NCI-H1105 (cell line): ENCODE results near the gene SRC.
A peak's percentile ranks its signal among the peaks of the same experiment; 100 is the strongest.

ENCODE experiments used
- DNase-seq: peaks from one replicate; lab custom pipeline; 2025; lab: John Stamatoyannopoulos, UW

The SRC gene

GRCh38 chr20:37345339-37346235 lies at the start of gene SRC:
TSS of gene SRC (plus strand) at chr20:37346140. CDS start at chr20:37384154, 38,014 bp downstream.
- DNase-seq = no peak

DNA sequence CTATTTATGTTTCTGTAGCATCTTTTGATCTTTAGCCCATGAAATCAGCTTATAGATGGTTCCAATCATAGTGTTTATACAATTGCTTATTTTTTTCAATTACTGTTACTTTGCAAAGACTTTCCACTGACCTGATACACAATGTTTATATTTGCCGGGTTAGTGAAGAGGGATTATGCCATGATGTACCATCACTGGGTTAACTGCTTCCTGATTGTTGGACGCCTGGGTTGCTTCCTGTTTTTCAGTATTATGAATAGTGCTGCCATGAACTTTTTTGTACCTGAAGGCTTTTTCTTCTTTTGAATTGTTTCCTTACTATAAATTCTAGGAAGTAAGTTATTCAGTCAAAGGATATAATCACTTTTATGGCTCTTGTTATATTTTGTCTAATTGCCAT lies 49.6 kb upstream of the SRC start:
- DNase-seq = no peak

DNA sequence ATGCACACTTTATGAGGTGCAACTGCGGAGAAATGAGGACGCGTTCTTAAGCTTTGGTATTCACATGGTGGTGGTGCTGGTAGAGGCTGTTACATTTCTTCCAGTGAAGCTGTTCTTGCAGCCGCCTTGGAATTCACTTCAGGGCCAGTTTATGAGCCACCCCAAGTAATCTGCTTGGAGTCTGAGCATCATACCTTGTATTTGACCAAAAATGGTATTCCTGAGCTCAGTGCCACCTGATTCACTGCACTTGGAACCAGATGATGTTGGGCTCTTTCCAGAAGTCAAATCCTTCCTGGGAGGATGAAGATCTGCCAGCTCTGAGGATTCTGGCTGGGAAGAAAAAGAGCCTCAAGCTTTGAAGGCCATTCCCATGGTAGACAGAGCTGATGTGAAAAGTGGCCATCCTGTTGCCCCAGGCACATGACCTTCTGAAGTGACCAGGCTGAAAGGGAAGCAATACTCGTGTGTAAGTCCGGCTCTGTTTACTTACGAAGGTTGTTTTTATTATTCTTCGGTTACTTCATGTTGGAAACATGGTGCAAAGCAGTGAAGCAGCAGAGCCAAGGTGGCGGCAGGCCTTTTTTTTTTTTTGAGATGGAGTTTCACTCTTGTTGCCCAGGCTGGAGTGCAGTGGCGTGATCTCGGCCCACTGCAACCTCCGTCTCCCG lies 48.7 kb upstream of the SRC start:
- no peak for DNase-seq

GRCh38 chr20:37298190-37298939 lies 47.6 kb upstream of the SRC start:
- DNase-seq = no peak

- no peak for DNase-seq
Measured at GRCh38 chr20:37299718-37300528, 46.0 kb upstream of the SRC start.

DNA sequence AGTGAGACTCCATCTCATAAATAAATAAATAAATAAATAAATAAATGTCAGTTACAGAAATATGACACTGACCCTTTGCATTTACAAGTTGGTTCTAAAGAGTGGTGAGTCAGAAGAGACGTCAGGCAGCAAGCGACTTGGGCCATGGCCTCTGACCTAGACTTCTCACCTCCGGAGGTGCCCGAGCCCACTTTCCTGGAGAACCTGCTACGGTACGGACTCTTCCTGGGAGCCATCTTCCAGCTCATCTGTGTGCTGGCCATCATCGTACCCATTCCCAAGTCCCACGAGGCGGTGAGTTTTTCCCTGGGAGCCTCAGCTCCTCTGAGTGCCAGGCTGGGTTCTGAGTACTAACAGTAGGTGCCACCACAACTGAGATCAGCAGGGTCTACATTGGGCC lies 44.8 kb upstream of the SRC start:
- DNase-seq = no peak

DNA sequence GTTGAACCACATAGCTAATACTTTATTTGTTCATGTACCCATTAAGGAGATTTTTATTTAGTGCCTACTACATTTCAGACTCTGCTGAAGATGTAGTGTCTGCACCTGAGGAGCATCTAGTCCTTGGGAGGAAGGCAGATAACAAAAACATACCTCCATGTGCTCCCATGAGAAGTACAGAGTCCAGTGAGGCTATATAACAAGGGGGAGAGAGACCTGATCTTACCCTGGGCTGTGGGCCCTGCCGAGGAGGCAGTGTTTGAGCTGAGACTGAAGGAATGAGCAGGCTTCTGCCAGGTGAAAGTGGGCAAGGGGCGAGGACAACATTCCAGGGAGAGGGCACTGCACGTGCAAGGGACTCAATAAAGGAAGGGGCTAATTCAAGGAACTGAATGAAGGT lies 44.4 kb upstream of the SRC start:
- DNase-seq = no peak

GRCh38 chr20:37302981-37303380 lies 43.0 kb upstream of the SRC start:
- DNase-seq = no peak

GRCh38 chr20:37303637-37304036 lies 42.3 kb upstream of the SRC start:
- peak; percentile 61 for DNase-seq

- no peak for DNase-seq
Measured at GRCh38 chr20:37305079-37305478, 40.9 kb upstream of the SRC start.

DNA sequence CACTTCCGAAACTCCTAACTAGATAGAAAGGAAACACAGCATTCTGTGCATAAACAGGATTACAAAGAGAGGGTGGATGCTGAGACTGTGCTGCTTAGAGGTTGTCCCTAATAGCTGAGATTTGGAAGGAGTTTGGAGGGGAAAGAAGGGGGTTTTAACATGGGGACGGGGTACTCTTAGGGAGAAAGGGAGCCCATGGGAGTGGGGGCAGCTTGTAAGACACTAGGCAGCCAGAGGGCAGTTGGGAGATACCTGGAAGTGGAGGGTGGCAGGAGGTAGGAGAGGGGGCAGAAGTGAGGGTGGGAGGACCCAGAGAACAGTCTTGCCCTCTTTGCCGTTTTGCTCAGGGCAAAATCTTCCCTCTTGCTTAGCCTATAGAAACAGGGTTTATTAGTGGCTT lies 40.1 kb upstream of the SRC start:
- DNase-seq = no peak

GRCh38 chr20:37308086-37309050 lies 37.6 kb upstream of the SRC start:
- no peak for DNase-seq

GRCh38 chr20:37309290-37309689 lies 36.6 kb upstream of the SRC start:
- DNase-seq = no peak

GRCh38 chr20:37309936-37310590 lies 35.9 kb upstream of the SRC start:
- no peak for DNase-seq

GRCh38 chr20:37310951-37311350 lies 35.0 kb upstream of the SRC start:
- DNase-seq = no peak

DNA sequence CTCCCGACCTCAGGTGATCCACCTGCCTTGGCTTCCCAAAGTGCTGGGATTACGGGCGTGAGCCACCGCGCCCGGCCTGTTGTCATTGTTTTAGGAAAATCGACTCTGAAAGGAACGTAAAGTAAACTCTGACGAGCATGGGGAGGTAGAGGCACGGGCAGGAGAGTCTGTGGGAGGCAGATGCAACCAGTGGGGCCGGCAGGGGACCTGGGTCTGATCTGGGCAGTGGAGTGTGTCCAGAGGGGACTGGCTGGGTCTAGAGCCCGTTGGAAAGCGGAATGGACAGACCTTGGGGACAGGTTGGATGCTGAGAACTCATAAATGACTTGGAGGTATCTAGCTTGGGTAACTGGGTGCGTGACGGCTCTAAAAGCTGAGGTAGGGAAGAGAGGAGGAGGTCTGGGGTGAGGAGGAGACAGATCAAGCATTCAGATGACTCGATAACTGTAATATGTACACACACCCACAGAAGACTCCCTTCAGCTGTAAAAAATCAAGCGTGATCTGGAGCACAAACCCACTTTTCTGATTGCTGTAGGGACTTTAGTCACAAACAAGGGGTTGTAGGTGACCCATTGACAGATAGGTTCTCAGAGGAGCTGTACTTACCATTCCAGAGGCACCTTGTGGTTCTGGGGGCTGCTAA lies 34.1 kb upstream of the SRC start:
- no peak for DNase-seq

DNA sequence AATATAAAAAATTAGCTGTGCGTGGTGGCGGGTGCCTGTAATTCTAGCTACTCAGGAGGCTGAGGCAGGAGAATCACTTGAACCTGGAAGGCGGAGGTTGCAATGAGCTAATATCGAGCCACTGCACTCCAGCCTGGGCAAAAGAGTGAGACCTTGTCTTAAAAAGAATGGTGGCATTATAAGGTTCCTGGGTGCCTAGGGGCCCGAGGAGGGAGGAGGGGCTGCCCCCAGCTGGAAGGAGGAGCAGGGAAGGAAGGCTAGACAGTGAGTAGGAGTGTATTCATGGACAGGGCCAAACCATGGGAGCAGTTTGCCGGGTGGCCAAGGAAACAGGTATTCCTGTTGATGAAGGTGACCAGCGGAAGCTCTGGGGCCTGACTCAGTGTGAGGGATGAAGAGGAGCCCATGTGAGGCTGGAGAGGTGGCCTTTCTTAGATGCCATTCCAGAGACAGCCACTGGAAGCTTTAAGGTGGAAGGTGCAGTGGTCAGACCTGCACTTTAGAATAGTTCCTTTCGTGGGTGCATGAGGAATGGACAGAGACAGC lies 32.3 kb upstream of the SRC start:
- no peak for DNase-seq

- no peak for DNase-seq
Measured at GRCh38 chr20:37314099-37314498, 31.8 kb upstream of the SRC start.

DNA sequence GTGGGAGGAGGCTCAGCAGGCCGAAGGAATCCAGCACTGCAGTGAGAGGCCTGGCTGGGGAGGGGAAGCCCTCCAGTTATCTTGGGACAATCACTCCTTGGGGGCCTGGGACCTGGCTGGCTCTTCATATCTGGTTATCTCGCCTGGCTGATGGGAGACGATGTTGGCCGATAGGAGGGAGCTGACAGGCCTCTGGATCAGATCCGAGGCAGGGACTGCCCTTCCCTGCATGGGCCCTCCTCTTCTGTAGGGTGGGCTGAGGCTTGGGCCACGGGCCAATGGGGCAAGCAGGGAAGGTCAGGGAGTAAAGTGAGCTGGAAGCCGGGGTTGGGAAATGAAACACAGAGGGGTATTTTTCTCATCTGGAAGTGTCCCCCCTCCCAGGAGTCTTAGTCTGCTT lies 31.3 kb upstream of the SRC start:
- no peak for DNase-seq
